HCT116 (cell line): ENCODE measurements around the gene RFX8. TPM values are rescaled to one million over a fixed set of nuclear protein-coding genes. Genes with fewer than 3 reads are reported as not detected.

Experiments
- ATAC-seq: fragments of 200-7000 bp; cut with Tn5 transposase; 2 replicates; pipeline ENCODE4 v1.9.1; 2020; ENCODE audit warnings: mild to moderate bottlenecking, moderate library complexity
- BruUV-seq: library from RNA; stranded (reverse); fragments of 400-500 nt; replicated peaks from 2 replicates; lab custom pipeline; 2021; lab: Mats Ljungman, UMichigan
- CTCF ChIA-PET: fragments of 300-600 bp; sonication (Branson Sonifier 250); formaldehyde crosslinking; loops from one replicate; lab custom pipeline; 2021; ENCODE audit warnings: antibody characterized with exemption; lab: Charles Lee
- POLR2A ChIA-PET: fragments of 300-600, 350-600 bp; sonication (Branson Sonifier 250); formaldehyde crosslinking; loops from one replicate; lab custom pipeline; 2021; ENCODE audit warnings: antibody characterized with exemption; lab: Charles Lee
- RAD21 ChIA-PET, 2 experiments: fragments of 300-600 bp; sonication (Branson Sonifier 250); formaldehyde crosslinking; loops; one replicate each; lab custom pipeline; 2023; ENCODE audit warnings: low total read pairs in 2 of 2; ENCODE audit not compliant: uncharacterized antibody in 2 of 2, unreplicated experiment in 2 of 2, low non-redundant PET in 1 of 2; lab: Charles Lee
- DNase-seq: peaks from one replicate; pipeline ENCODE4 v3.0.0-alpha.2; 2010; ENCODE audit warnings: low read depth, low spot score
- H2AFZ ChIP-seq: fragments of 200-600 bp; shearing (Covaris generic), sonication (generic); 2 replicates; pipeline ENCODE4 v1.6.1; 2017; ENCODE audit warnings: low read depth, mixed run types, mixed read lengths, antibody characterized with exemption, low read length; ENCODE audit not compliant: poor library complexity, severe bottlenecking
- H3K27ac ChIP-seq: 2 replicates; pipeline ENCODE4 v1.5.1; 2012; ENCODE audit warnings: low read depth, low read length
- H3K27me3 ChIP-seq: fragments of 200-600 bp; sonication (generic); 2 replicates; pipeline ENCODE4 v1.6.1; 2016; ENCODE audit warnings: mixed run types, low read length, mixed read lengths; ENCODE audit not compliant: insufficient read depth
- H3K36me3 ChIP-seq, 2 experiments: fragments of 200-500 bp in 1 of 2; fragments of 200-600 bp in 1 of 2; sonication (Bioruptor generic) in 1 of 2; sonication (generic) in 1 of 2; 2 replicates each; pipeline versions ENCODE4 v1.5.1 to v1.6.1; 2014 to 2016; ENCODE audit warnings: low read length in 2 of 2, inconsistent platforms in 1 of 2, mixed read lengths in 1 of 2, mixed run types in 1 of 2; ENCODE audit not compliant: insufficient read depth in 2 of 2, control insufficient read depth in 1 of 2
- H3K4me1 ChIP-seq, 2 experiments: fragments of 200-600 bp in 1 of 2; sonication (generic) in 1 of 2; 2 replicates each; pipeline versions ENCODE4 v1.5.1 to v1.6.1; 2012 to 2017; ENCODE audit warnings: low read length in 2 of 2, inconsistent platforms in 1 of 2, mild to moderate bottlenecking in 1 of 2, mixed read lengths in 1 of 2, mixed run types in 1 of 2, moderate library complexity in 1 of 2; ENCODE audit not compliant: insufficient read depth in 2 of 2, control insufficient read depth in 1 of 2
- H3K4me2 ChIP-seq: fragments of 200-600 bp; sonication (generic); 2 replicates; pipeline ENCODE4 v1.6.1; 2017; ENCODE audit warnings: mixed run types, low read length, mixed read lengths
- H3K4me3 ChIP-seq, 2 experiments: fragments of 200-600 bp in 1 of 2; sonication (generic) in 1 of 2; replicated peaks in 1 of 2; 2 replicates each; pipeline ENCODE4 v1.5.1; 2011 to 2016; ENCODE audit warnings: low read length in 2 of 2, control low read depth in 1 of 2, low read depth in 1 of 2, mild to moderate bottlenecking in 1 of 2, mixed read lengths in 1 of 2, mixed run types in 1 of 2
- H3K79me2 ChIP-seq: fragments of 200-600 bp; sonication (generic); 2 replicates; pipeline ENCODE4 v1.6.1; 2017; ENCODE audit warnings: mild to moderate bottlenecking, mixed run types, low read length, moderate library complexity, mixed read lengths; ENCODE audit not compliant: insufficient read depth
- H3K9ac ChIP-seq: fragments of 200-600 bp; sonication (generic); 2 replicates; pipeline ENCODE4 v1.6.1; 2016; ENCODE audit warnings: low read length, mixed read lengths
- H3K9me2 ChIP-seq: fragments of 200-600 bp; sonication (generic), shearing (Covaris generic); 2 replicates; pipeline ENCODE4 v1.6.1; 2017; ENCODE audit warnings: mixed run types, mild to moderate bottlenecking, moderate library complexity; ENCODE audit not compliant: insufficient read depth
- H3K9me3 ChIP-seq, 2 experiments: fragments of 200-500 bp in 1 of 2; fragments of 200-600 bp in 1 of 2; sonication (Bioruptor generic) in 1 of 2; sonication (generic) in 1 of 2; 2 replicates each; pipeline ENCODE4 v1.6.1; 2014 to 2017; ENCODE audit warnings: low read length in 2 of 2, mixed read lengths in 2 of 2, inconsistent platforms in 1 of 2, low read depth in 1 of 2, mild to moderate bottlenecking in 1 of 2, mixed run types in 1 of 2, moderate library complexity in 1 of 2; ENCODE audit not compliant: control insufficient read depth in 1 of 2, insufficient read depth in 1 of 2
- H4K20me1 ChIP-seq: fragments of 200-600 bp; sonication (generic), shearing (Covaris generic); 2 replicates; pipeline ENCODE4 v1.6.1; 2017; ENCODE audit warnings: mixed run types, mild to moderate bottlenecking, moderate library complexity; ENCODE audit not compliant: insufficient read depth
- CBX3 ChIP-seq: IDR thresholded peaks from 2 replicates; pipeline ENCODE4 v1.6.1; 2012; ENCODE audit warnings: low read depth
- CEBPB ChIP-seq: IDR thresholded peaks from 2 replicates; pipeline ENCODE4 v1.6.1; 2012; ENCODE audit warnings: low read depth
- EGR1 ChIP-seq: IDR thresholded peaks from 2 replicates; pipeline ENCODE4 v1.6.1; 2012; ENCODE audit warnings: low read depth
- ELF1 ChIP-seq: IDR thresholded peaks from 2 replicates; pipeline ENCODE4 v1.6.1; 2012; ENCODE audit warnings: low read depth, borderline replicate concordance
- EZH2 ChIP-seq: fragments of 200-600 bp; sonication (generic); IDR thresholded peaks from 2 replicates; pipeline ENCODE4 v1.6.1; 2017; ENCODE audit warnings: antibody characterized with exemption, mixed run types
- EZH2phosphoT487 ChIP-seq: fragments of 200-600 bp; IDR thresholded peaks from 2 replicates; pipeline ENCODE4 v1.6.1; 2018; ENCODE audit warnings: antibody characterized with exemption, borderline replicate concordance
- RAD21 ChIP-seq: IDR thresholded peaks from 2 replicates; pipeline ENCODE4 v1.6.1; 2012; ENCODE audit warnings: low read depth, mild to moderate bottlenecking
- SIN3A ChIP-seq: IDR thresholded peaks from 2 replicates; pipeline ENCODE4 v1.6.1; 2012; ENCODE audit warnings: low read depth
- SP1 ChIP-seq: IDR thresholded peaks from 2 replicates; pipeline ENCODE4 v1.6.1; 2012; ENCODE audit warnings: low read depth
- SRF ChIP-seq: IDR thresholded peaks from 2 replicates; pipeline ENCODE4 v1.6.1; 2012; ENCODE audit warnings: low read depth
- TCF7L2 ChIP-seq: IDR thresholded peaks from 2 replicates; pipeline ENCODE4 v1.7.0; 2011; ENCODE audit warnings: borderline replicate concordance, inconsistent platforms; ENCODE audit not compliant: insufficient read depth, insufficient read length; ENCODE audit errors: extremely low read depth
- ZFX ChIP-seq: fragments of 450-650 bp; IDR thresholded peaks from 2 replicates; pipeline ENCODE4 v1.6.1; 2017
- intact Hi-C: fragments of 100-400 bp; cut with micrococcal nuclease; formaldehyde crosslinking; loops from 2 replicates; pipeline ENCODE4 v1.10.0; 2022
- total RNA-seq: library from RNA; stranded (reverse); gene quantifications from one replicate; pipeline ENCODE4 v1.2.1, GENCODE V29; 2021; ENCODE audit not compliant: unreplicated experiment
- TF ChIP-seq, protein P1 (sequence below), 3 experiments: fragments of 200-600 bp in 1 of 3; sonication (generic) in 1 of 3; IDR thresholded peaks in 2 of 3; conservative IDR thresholded peaks in 1 of 3; 2 replicates each; pipeline ENCODE4 v1.5.1; 2012 to 2017; ENCODE audit warnings: low read depth in 2 of 3, low read length in 2 of 3, antibody characterized with exemption in 1 of 3, borderline replicate concordance in 1 of 3, control low read depth in 1 of 3, mild to moderate bottlenecking in 1 of 3, mixed read lengths in 1 of 3, mixed run types in 1 of 3, moderate library complexity in 1 of 3; ENCODE audit not compliant: insufficient read depth in 1 of 3
- TF ChIP-seq, protein P2 (sequence below): IDR thresholded peaks from 2 replicates; pipeline ENCODE4 v1.6.1; 2012

Gene RFX8
- total RNA-seq, 1 experiment from 2014 or later: not detected

DNA sequence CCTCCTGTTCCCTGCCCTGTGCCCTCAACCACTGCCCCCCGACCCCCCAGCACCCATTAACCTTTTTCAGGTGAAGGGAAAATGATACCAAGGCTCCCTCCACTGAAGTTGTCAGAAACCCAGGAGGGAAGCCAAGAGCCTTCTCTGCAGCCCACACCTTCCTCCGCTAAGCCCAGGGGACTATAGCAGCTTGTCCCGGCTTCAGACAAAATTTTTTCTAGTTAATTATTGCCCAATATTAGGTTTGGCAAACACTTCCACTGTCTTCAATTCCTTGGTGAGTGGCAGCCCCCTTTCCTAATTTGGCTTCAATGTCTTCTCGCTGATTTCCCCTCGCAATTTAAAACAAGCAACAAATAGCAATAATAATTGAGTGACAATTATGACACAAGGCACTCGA lies 23.9 kb downstream of the RFX8 start:
- ChIA-PET CTCF (no interaction called here), POLR2A (no interaction called here), RAD21 (interaction anchor here in 1 of 2 experiments (0.7 kb wide), 1 partner anchor 34 kb away, joined by 4 read pairs; no protein-coding TSS in a partner anchor)
- DNase-seq: no peak
- Histone ChIP-seq H3K36me3 (no peaks in the 10 kb centered on the region), H3K9ac (no peak overlapping the region), H3K4me1 (no peaks in the 10 kb centered on the region), H3K79me2 (no peaks in the 10 kb centered on the region), H3K9me2 (no peaks in the 10 kb centered on the region), H2AFZ (no peak overlapping the region), H3K27me3 (no peaks in the 10 kb centered on the region), H3K9me3 (no peaks in the 10 kb centered on the region), H3K27ac (no peak overlapping the region), H3K4me3 (no peak overlapping the region), H3K4me2 (no peak overlapping the region), H4K20me1 (no peaks in the 10 kb centered on the region)
- ATAC-seq: no peak
- no TSS peak for BruUV-seq
- intact Hi-C loops: no loop called here
- TF ChIP-seq SRF (no peak), SP1 (no peak), CEBPB (no peak), ELF1 (no peak), ZFX (no peak), EZH2 (no peak), CBX3 (no peak), SIN3A (no peak), RAD21 (no peak), EZH2phosphoT487 (no peak), TCF7L2 (no peak), EGR1 (no peak)
- TF ChIP-seq, protein P1, sequence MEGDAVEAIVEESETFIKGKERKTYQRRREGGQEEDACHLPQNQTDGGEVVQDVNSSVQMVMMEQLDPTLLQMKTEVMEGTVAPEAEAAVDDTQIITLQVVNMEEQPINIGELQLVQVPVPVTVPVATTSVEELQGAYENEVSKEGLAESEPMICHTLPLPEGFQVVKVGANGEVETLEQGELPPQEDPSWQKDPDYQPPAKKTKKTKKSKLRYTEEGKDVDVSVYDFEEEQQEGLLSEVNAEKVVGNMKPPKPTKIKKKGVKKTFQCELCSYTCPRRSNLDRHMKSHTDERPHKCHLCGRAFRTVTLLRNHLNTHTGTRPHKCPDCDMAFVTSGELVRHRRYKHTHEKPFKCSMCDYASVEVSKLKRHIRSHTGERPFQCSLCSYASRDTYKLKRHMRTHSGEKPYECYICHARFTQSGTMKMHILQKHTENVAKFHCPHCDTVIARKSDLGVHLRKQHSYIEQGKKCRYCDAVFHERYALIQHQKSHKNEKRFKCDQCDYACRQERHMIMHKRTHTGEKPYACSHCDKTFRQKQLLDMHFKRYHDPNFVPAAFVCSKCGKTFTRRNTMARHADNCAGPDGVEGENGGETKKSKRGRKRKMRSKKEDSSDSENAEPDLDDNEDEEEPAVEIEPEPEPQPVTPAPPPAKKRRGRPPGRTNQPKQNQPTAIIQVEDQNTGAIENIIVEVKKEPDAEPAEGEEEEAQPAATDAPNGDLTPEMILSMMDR (IDR thresholded peaks at IDR 0.05 in 2 of 3, conservative IDR thresholded peaks at IDR 0.05 in 1 of 3; ENCODE audit: borderline replicate concordance in 1 of 3, insufficient read depth in 1 of 3, low read depth in 2 of 3, low read length in 2 of 3): no peak
- TF ChIP-seq, protein P2, sequence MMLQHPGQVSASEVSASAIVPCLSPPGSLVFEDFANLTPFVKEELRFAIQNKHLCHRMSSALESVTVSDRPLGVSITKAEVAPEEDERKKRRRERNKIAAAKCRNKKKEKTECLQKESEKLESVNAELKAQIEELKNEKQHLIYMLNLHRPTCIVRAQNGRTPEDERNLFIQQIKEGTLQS: no peak
